AG04450 (cell line): ENCODE results near the gene PLPP4. TPM values are rescaled to one million over a fixed set of nuclear protein-coding genes. Genes with fewer than 3 reads are reported as not detected.

Experiments
- CTCF ChIA-PET: fragments of 300-600, 350-600 bp; formaldehyde crosslinking; extraction: SDS; loops from one replicate; lab custom pipeline; 2022; ENCODE audit warnings: antibody characterized with exemption, inconsistent platforms; lab: Charles Lee
- POLR2A ChIA-PET: fragments of 350-600 bp; formaldehyde crosslinking; extraction: SDS; loops from one replicate; lab custom pipeline; 2021; ENCODE audit warnings: antibody characterized with exemption, inconsistent platforms; lab: Yijun Ruan, JAX
- DNase-seq: peaks from one replicate; pipeline ENCODE4 v3.0.0-alpha.2; 2011; ENCODE audit warnings: low read depth, low spot score
- H3K27ac ChIP-seq: one replicate; pipeline ENCODE4 v1.5.1; 2012; ENCODE audit warnings: low read depth, low read length, control low read depth
- H3K27me3 ChIP-seq: one replicate; pipeline ENCODE4 v1.6.0; 2012; ENCODE audit warnings: low read length; ENCODE audit not compliant: control insufficient read depth, insufficient read depth
- H3K4me3 ChIP-seq: 2 replicates; pipeline ENCODE4 v1.5.1; 2011; ENCODE audit warnings: mild to moderate bottlenecking, low read depth, low read length, control low read depth
- H3K9me3 ChIP-seq: 2 replicates; pipeline ENCODE4 v1.5.1; 2012; ENCODE audit warnings: low read length; ENCODE audit not compliant: control insufficient read depth, insufficient read depth
- CTCF ChIP-seq: IDR thresholded peaks from 2 replicates; pipeline ENCODE4 v1.5.1; 2011; ENCODE audit warnings: low read depth, low read length, control low read depth, inconsistent platforms
- polyA plus RNA-seq: library from polyadenylated mRNA; depleted of rRNA; stranded (reverse); fragments of >200 nt; gene quantifications from 2 replicates; pipeline ENCODE4 v1.2.3, GENCODE V29; 2011

The PLPP4 gene
- polyA plus RNA-seq, 1 experiment, result not detected

- Histone ChIP-seq H3K4me3 (no peak overlapping the region), H3K9me3 (peaks cover 40% of the 10 kb centered on the region), H3K27ac (no peak overlapping the region), H3K27me3 (no peaks in the 10 kb centered on the region)
- TF ChIP-seq CTCF, result no peak
- no peak for DNase-seq
- POLR2A ChIA-PET, result no interaction called here
- CTCF ChIA-PET, result no interaction called here
Measured at GRCh38 chr10:120606051-120606764, 149.2 kb downstream of the PLPP4 start.

- POLR2A ChIA-PET, result no interaction called here
- H3K9me3 ChIP-seq, result peaks cover 35% of the 10 kb centered on the region; the same call in 1 of the 2 replicates
- H3K27me3 ChIP-seq, result no peaks in the 10 kb centered on the region
- DNase-seq, result no peak
- H3K27ac ChIP-seq, result no peak overlapping the region
- TF ChIP-seq CTCF, result no peak
- CTCF ChIA-PET, result no interaction called here
- no peak overlapping the region for H3K4me3 ChIP-seq
Measured at GRCh38 chr10:120607016-120607709, 150.1 kb downstream of the PLPP4 start.

- POLR2A ChIA-PET, result no interaction called here
- no peak for TF ChIP-seq CTCF
- CTCF ChIA-PET, result no interaction called here
- H3K27me3 ChIP-seq, result no peaks in the 10 kb centered on the region
- no peak overlapping the region for H3K4me3 ChIP-seq
- H3K9me3 ChIP-seq, result peaks cover 27% of the 10 kb centered on the region; the same call in 1 of the 2 replicates
- DNase-seq, result no peak
- H3K27ac ChIP-seq, result no peak overlapping the region
Measured at GRCh38 chr10:120607710-120608703, 151.0 kb downstream of the PLPP4 start.

DNA sequence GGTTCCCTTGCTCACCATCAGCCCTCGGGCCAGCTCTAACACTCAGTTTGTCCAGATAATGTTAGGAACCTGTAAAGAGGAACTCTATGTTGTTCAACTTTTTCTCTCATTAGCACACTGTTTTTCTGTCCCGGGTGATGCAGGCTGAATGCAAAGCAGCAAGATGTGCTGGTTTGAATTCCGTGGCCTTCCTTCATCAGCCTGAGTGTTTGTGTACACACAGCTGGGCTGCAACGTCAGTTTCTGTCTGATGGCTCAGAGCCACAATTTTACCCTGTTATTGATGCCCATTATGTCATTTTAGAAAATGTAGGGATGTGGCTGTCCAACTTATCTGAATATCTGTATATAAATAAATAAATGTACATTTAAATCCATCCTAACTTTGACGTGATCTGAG is 152.0 kb downstream of the PLPP4 start:
- ChIA-PET POLR2A (no interaction called here), CTCF (no interaction called here)
- no peak for DNase-seq
- Histone ChIP-seq H3K27ac (no peak overlapping the region), H3K9me3 (peaks cover 21% of the 10 kb centered on the region; the same call in 1 of the 2 replicates), H3K4me3 (no peak overlapping the region), H3K27me3 (no peaks in the 10 kb centered on the region)
- TF ChIP-seq CTCF, result no peak
